ENCODE results near the gene DKKL1.

DKKL1 gene

GRCh38 chr19:49422407-49423070 is 58.9 kb downstream of the DKKL1 start:
- DNase-seq: no peak

- no peak for DNase-seq
Measured at GRCh38 chr19:49423071-49423984, 59.7 kb downstream of the DKKL1 start, which contains the start of gene PTH2. TSS of gene PTH2 (minus strand) at chr19:49423441. CDS start at chr19:49423339, 102 bp downstream.

GRCh38 chr19:49423985-49424303 is 60.3 kb downstream of the DKKL1 start:
- DNase-seq: no peak
